ENCODE measurements around the gene CABCOCO1.

CABCOCO1 gene

GRCh38 chr10:61795551-61795950 is 132.8 kb downstream of the CABCOCO1 start:
- POLR2A ChIA-PET = no interaction called here
- TF ChIP-seq, protein P1, sequence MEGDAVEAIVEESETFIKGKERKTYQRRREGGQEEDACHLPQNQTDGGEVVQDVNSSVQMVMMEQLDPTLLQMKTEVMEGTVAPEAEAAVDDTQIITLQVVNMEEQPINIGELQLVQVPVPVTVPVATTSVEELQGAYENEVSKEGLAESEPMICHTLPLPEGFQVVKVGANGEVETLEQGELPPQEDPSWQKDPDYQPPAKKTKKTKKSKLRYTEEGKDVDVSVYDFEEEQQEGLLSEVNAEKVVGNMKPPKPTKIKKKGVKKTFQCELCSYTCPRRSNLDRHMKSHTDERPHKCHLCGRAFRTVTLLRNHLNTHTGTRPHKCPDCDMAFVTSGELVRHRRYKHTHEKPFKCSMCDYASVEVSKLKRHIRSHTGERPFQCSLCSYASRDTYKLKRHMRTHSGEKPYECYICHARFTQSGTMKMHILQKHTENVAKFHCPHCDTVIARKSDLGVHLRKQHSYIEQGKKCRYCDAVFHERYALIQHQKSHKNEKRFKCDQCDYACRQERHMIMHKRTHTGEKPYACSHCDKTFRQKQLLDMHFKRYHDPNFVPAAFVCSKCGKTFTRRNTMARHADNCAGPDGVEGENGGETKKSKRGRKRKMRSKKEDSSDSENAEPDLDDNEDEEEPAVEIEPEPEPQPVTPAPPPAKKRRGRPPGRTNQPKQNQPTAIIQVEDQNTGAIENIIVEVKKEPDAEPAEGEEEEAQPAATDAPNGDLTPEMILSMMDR (IDR thresholded peaks at IDR 0.05; ENCODE audit: control extremely low read depth, extremely low read depth, low read depth, missing control alignments) = no peak
- CTCF ChIA-PET = no interaction called here
- DNase-seq (ENCODE audit: extremely low spot score) = no peak

DNA sequence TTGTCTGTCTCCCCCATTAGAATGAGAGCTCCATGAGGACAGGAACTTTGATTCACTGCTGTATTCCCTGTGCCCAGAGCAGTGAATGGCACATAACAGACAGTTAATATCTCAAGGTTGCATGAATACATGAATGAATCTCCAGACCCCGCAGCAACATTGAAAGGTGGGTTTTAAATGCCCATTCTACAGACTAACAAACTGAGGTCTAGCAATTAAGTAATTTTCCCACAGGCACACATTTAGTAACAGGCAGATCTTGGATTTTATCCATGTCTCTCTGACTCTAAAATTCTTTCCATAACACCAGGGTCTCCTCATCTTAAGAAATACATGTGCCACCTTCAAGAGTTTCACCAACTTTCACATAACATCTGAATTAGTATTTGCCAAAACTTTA is 134.1 kb downstream of the CABCOCO1 start:
- ChIA-PET POLR2A (no interaction called here), CTCF (no interaction called here)
- DNase-seq (ENCODE audit: extremely low spot score) = no peak
- TF ChIP-seq, protein P1 (IDR thresholded peaks at IDR 0.05; ENCODE audit: control extremely low read depth, extremely low read depth, low read depth, missing control alignments) = no peak

- DNase-seq (ENCODE audit: extremely low spot score) = no peak
- CTCF ChIA-PET = no interaction called here
- TF ChIP-seq, protein P1 (IDR thresholded peaks at IDR 0.05; ENCODE audit: control extremely low read depth, extremely low read depth, low read depth, missing control alignments) = no peak
- POLR2A ChIA-PET = interaction anchor here (0.6 kb wide), 1 partner anchor 17 kb away, joined by 4 read pairs; no protein-coding TSS in a partner anchor
Measured at GRCh38 chr10:61797304-61798153, 134.8 kb downstream of the CABCOCO1 start.

- ChIA-PET POLR2A (no interaction called here), CTCF (no interaction called here)
- DNase-seq (ENCODE audit: extremely low spot score) = no peak
- TF ChIP-seq, protein P1 (IDR thresholded peaks at IDR 0.05; ENCODE audit: control extremely low read depth, extremely low read depth, low read depth, missing control alignments) = no peak
Measured at GRCh38 chr10:61798713-61799112, 136.0 kb downstream of the CABCOCO1 start.

DNA sequence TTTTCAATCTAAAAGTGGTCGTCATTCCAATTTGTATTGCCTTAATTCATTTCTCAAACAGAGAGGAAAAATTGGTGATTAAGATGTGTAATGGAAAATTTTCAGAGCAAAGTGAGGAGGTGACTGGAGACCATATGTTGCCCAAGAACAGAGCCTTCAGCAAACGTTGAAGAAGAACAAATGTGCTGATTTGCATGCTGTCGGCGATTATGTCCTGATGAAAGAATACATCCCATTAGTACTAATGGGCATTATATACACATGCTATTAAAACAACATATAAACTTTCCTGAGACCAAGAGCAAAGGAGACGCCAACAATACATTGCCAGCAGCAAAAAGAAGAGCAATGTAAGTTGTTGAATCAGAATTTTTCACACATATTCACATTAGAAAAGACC is 138.8 kb downstream of the CABCOCO1 start:
- POLR2A ChIA-PET = no interaction called here
- TF ChIP-seq, protein P1 (IDR thresholded peaks at IDR 0.05; ENCODE audit: control extremely low read depth, extremely low read depth, low read depth, missing control alignments) = no peak
- DNase-seq (ENCODE audit: extremely low spot score) = no peak
- CTCF ChIA-PET = interaction anchor here (1.6 kb wide), 1 partner anchor 11 kb away, joined by 3 read pairs; no protein-coding TSS in a partner anchor

DNA sequence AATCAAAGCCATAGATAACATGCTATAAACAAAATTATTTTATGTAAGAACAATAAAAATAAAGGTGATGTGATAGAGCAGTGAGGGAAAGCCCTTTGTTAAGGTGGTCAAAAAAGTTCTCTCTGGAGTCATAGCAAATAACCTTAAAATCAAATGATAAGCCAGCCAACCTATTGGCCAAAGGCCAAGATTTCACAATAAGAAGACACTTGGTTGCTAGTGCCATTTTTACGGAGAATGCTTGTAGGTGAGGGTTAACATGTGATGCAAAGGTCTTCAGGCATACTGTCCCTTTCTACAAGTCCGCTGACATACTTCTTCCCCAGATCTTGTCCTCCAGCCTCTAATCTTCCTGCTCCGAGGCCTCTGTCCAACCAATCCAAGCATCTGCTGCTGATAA is 140.5 kb downstream of the CABCOCO1 start:
- no peak for DNase-seq (ENCODE audit: extremely low spot score)
- POLR2A ChIA-PET = no interaction called here
- CTCF ChIA-PET = interaction anchor here (1.5 kb wide), 1 partner anchor 15 kb away, joined by 3 read pairs; no protein-coding TSS in a partner anchor
- TF ChIP-seq, protein P1 (IDR thresholded peaks at IDR 0.05; ENCODE audit: control extremely low read depth, extremely low read depth, low read depth, missing control alignments) = no peak

Data from GM10248 (cell line).